DND-41 (cell line): ENCODE measurements around the gene YBX2.

Experiments used
- ATAC-seq: fragments of 200-7000 bp; cut with Tn5 transposase; 3 replicates; pipeline ENCODE4 v1.9.1; 2021; ENCODE audit warnings: low read depth; ENCODE audit not compliant: insufficient read depth
- DNase-seq: peaks from one replicate; pipeline ENCODE4 v3.0.0-alpha.2; 2020
- H2AFZ ChIP-seq: 2 replicates; pipeline ENCODE4 v1.6.0; 2012; ENCODE audit warnings: low read depth, low read length
- H3K27ac ChIP-seq: 2 replicates; pipeline ENCODE4 v1.5.1; 2012; ENCODE audit warnings: low read length, inconsistent platforms
- H3K27me3 ChIP-seq: fragments of 200-600 bp; sonication (generic); 2 replicates; pipeline ENCODE4 v1.6.0; 2012; ENCODE audit warnings: low read length, mild to moderate bottlenecking, inconsistent platforms; ENCODE audit not compliant: insufficient read depth, poor library complexity
- H3K36me3 ChIP-seq: 2 replicates; pipeline ENCODE4 v1.5.1; 2012; ENCODE audit warnings: low read length, inconsistent platforms; ENCODE audit not compliant: insufficient read depth
- H3K4me1 ChIP-seq: 2 replicates; pipeline ENCODE4 v1.5.1; 2012; ENCODE audit warnings: mild to moderate bottlenecking, low read length; ENCODE audit not compliant: insufficient read depth
- H3K4me2 ChIP-seq: 2 replicates; pipeline ENCODE4 v1.6.0; 2012; ENCODE audit warnings: mild to moderate bottlenecking, moderate library complexity, low read length, inconsistent platforms; ENCODE audit not compliant: insufficient read depth
- H3K4me3 ChIP-seq, 2 experiments: fragments of 200-600 bp in 1 of 2; shearing (Covaris generic) in 1 of 2; 2 replicates each; pipeline ENCODE4 v1.5.1; 2012 to 2016; ENCODE audit warnings: inconsistent platforms in 2 of 2, low read length in 2 of 2, mild to moderate bottlenecking in 2 of 2, low read depth in 1 of 2, moderate library complexity in 1 of 2
- H3K79me2 ChIP-seq: 2 replicates; pipeline ENCODE4 v1.6.0; 2012; ENCODE audit warnings: low read length, inconsistent platforms; ENCODE audit not compliant: insufficient read depth
- H3K9ac ChIP-seq: 2 replicates; pipeline ENCODE4 v1.6.0; 2012; ENCODE audit warnings: low read depth, mild to moderate bottlenecking, inconsistent platforms, low read length, moderate library complexity
- H3K9me3 ChIP-seq: 2 replicates; pipeline ENCODE4 v1.5.1; 2012; ENCODE audit warnings: low read length, moderate library complexity, mild to moderate bottlenecking, inconsistent platforms; ENCODE audit not compliant: insufficient read depth, severe bottlenecking
- H4K20me1 ChIP-seq: 2 replicates; pipeline ENCODE4 v1.6.0; 2012; ENCODE audit warnings: low read length; ENCODE audit not compliant: insufficient read depth
- EZH2 ChIP-seq: IDR thresholded peaks from 3 replicates; pipeline ENCODE4 v1.6.1; 2012; ENCODE audit warnings: borderline replicate concordance, low read depth, mild to moderate bottlenecking, moderate library complexity, low read length, inconsistent platforms; ENCODE audit not compliant: severe bottlenecking
- TF ChIP-seq, protein P1 (sequence below): IDR thresholded peaks from 2 replicates; pipeline ENCODE4 v1.5.1; 2012; ENCODE audit warnings: borderline replicate concordance, low read length, moderate library complexity, mild to moderate bottlenecking; ENCODE audit not compliant: poor library complexity, severe bottlenecking; ENCODE audit errors: extremely low read depth

The YBX2 gene

DNA sequence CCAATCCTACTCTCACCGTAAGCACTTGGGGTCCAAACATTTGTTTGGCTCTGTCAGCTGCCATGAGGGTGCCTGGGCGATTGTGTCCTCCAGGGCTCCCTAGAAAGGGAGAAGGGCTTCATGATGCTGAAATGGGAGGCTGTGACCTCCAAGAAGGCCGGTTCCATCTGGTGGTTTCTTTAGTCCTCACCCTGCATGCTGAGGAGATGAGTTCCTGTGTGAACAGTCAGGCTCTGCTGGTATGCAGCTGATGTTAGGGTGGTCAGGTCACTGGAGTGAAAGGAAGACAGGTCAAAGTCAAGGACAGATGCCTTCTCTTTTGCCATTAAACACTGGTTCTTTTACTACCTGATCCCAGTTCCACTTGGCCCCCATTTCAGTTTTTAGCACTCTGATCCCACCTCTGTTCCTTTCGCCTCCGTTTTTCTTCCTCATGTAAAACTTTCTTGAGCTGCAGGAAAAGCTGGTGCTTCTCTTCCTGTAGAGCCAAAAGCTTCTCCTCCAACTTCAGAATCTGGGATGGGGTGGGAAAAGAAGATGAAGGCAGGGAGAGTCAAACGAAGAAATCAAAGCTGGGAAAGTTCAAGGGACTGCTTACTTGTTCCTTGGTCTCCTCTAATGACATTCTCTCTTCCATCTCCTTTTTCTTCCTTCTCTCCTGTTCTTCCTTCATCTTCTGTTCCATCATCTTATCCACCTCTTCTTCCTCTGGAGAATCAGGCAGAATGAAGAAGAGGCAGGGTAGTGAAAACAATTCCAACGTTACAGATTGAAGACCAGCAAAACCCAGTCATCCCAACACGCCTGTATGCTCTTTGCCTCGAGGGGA is 19.7 kb upstream of the YBX2 start:
- no peak for ATAC-seq
- DNase-seq, result no peak
- Histone ChIP-seq H3K4me2 (peak overlapping the region; percentile 95), H3K36me3 (peaks cover 80% of the 10 kb centered on the region), H3K9me3 (no peaks in the 10 kb centered on the region), H2AFZ (no peak overlapping the region), H3K79me2 (peaks cover 63% of the 10 kb centered on the region), H3K4me1 (peaks cover 62% of the 10 kb centered on the region), H3K9ac (peak overlapping the region; percentile 69), H3K27me3 (no peaks in the 10 kb centered on the region), H4K20me1 (peaks cover 53% of the 10 kb centered on the region), H3K4me3 (peak overlapping the region; percentile 45 to 88; a peak in 3 of 4 replicates), H3K27ac (peak overlapping the region; percentile 75)
- TF ChIP-seq, protein P1, sequence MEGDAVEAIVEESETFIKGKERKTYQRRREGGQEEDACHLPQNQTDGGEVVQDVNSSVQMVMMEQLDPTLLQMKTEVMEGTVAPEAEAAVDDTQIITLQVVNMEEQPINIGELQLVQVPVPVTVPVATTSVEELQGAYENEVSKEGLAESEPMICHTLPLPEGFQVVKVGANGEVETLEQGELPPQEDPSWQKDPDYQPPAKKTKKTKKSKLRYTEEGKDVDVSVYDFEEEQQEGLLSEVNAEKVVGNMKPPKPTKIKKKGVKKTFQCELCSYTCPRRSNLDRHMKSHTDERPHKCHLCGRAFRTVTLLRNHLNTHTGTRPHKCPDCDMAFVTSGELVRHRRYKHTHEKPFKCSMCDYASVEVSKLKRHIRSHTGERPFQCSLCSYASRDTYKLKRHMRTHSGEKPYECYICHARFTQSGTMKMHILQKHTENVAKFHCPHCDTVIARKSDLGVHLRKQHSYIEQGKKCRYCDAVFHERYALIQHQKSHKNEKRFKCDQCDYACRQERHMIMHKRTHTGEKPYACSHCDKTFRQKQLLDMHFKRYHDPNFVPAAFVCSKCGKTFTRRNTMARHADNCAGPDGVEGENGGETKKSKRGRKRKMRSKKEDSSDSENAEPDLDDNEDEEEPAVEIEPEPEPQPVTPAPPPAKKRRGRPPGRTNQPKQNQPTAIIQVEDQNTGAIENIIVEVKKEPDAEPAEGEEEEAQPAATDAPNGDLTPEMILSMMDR, result no peak
- TF ChIP-seq EZH2, result no peak

DNA sequence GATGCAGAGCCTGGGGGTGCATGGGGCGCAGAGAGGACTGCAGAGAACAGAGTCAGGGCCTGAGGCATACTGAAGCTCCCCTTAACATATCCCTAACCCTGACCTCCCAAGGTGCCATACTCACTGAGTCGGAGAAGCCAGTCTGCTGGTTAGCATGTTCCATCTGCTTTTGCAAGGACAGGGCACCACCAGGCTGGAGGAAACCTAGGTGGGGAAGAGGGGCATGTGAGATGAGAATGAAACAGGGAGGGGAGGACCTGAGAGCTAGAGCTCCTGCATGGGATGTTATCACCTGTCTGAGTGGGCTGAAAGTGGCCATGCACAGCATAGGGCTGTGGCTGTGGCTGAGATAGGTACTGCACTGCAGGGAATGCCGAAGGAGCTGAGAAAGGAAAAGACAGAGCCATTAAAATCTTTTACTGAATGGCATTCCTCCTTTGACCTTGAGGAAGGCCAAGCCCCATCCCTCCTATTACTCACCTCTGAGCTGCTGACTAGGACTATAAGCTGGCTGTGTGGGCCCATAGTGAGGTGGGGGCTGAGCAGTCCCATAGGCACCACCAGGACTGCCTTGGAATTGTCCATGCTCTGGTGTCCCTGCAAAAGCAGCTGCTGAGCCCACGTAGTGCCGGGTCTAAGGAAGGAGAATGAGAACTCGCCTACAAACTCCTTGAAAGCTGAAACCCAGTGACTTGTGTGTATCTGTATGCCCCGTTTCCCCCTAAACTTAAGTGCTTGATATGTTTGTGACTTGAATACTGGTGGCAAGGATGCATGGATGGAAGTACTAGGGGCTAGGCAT is 18.9 kb upstream of the YBX2 start:
- Histone ChIP-seq H3K9me3 (no peaks in the 10 kb centered on the region), H3K4me3 (peak overlapping the region in 1 of 2 experiments; percentile 88; a peak in 2 of 4 replicates), H3K79me2 (peaks cover 71% of the 10 kb centered on the region), H3K9ac (0 out of 2 replicates have a peak overlapping the region, but pooled peaks have one; percentile 69), H4K20me1 (peaks cover 61% of the 10 kb centered on the region), H2AFZ (no peak overlapping the region), H3K27me3 (no peaks in the 10 kb centered on the region), H3K4me1 (peaks cover 70% of the 10 kb centered on the region), H3K4me2 (peak overlapping the region; percentile 95), H3K36me3 (peaks cover 76% of the 10 kb centered on the region), H3K27ac (no peak overlapping the region)
- ATAC-seq (peak; percentile 18; the same call in 2 of the 3 replicates), DNase-seq (peak; percentile 28)
- TF ChIP-seq EZH2, result no peak
- TF ChIP-seq, protein P1, result peak; percentile 38

DNA sequence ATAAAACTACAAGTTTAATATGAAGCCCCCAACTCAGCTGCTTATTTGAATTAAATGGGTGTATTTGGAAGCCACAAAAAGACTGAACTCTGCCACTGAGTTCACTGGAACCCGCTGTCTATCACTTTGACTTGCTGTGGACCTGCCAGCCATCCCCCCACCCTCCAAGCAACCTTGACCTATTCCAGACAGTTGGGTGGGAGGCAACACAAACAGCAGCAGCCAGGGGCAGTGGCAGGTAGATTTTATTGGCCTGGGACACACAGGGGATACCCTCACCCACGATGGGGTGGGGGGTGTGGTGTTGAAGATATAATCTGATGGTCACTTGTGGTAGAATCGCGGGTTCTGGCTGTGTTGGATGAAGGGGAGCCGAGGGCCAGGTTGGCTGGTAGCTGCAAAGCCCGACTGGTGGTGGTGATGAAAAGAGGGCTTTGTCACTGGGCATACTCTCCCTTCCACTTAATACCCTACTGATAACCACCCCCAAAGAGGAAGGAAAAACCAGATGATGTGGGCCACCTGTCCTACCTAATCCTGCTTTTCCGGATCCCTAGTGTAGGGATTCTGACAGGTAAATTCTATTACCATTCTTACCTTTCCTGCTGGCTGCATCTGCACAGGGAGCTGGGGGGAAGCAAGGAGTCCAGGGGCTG is 18.1 kb upstream of the YBX2 start:
- TF ChIP-seq EZH2, result no peak
- TF ChIP-seq, protein P1, result no peak
- Histone ChIP-seq H2AFZ (no peak overlapping the region), H3K9ac (no peak overlapping the region), H3K4me2 (peak overlapping the region; percentile 95; the same call in 1 of the 2 replicates), H3K4me3 (no peak overlapping the region), H4K20me1 (peaks cover 63% of the 10 kb centered on the region), H3K27ac (no peak overlapping the region), H3K27me3 (no peaks in the 10 kb centered on the region), H3K9me3 (no peaks in the 10 kb centered on the region), H3K4me1 (peaks cover 70% of the 10 kb centered on the region), H3K36me3 (peaks cover 71% of the 10 kb centered on the region), H3K79me2 (peaks cover 79% of the 10 kb centered on the region)
- no peak for DNase-seq
- no peak for ATAC-seq
